GM12878 (cell line): Measurements from ENCODE around the gene SPINDOC. TPM values are rescaled to one million over a fixed set of nuclear protein-coding genes. Genes with fewer than 3 reads are reported as not detected.
A peak's percentile ranks its signal among the peaks of the same experiment; 100 is the strongest.

ENCODE experiments used
- ATAC-seq: fragments of 200-7000 bp; cut with Tn5 transposase; 3 replicates; pipeline ENCODE4 v1.9.1; 2020; ENCODE audit warnings: mild to moderate bottlenecking, moderate library complexity
- BruUV-seq: library from RNA; stranded (reverse); fragments of 400-500 nt; replicated peaks from 2 replicates; lab custom pipeline; 2021; lab: Mats Ljungman, UMichigan
- CTCF ChIA-PET: fragments of 300-600 bp; sonication (Branson Sonifier 250); formaldehyde crosslinking; extraction: SDS; loops from one replicate; lab custom pipeline; 2021; ENCODE audit warnings: inconsistent platforms; lab: Yijun Ruan, JAX
- POLR2A ChIA-PET: fragments of 350-600 bp; formaldehyde crosslinking; extraction: SDS; loops from one replicate; lab custom pipeline; 2021; ENCODE audit warnings: inconsistent platforms; lab: Charles Lee
- RAD21 ChIA-PET: fragments of 300-600 bp; sonication (Branson Sonifier 250); formaldehyde crosslinking; loops from one replicate; lab custom pipeline; 2023; ENCODE audit warnings: antibody characterized with exemption; ENCODE audit not compliant: unreplicated experiment; lab: Charles Lee
- SMC1A ChIA-PET: fragments of 300-600 bp; sonication (Branson Sonifier 250); formaldehyde crosslinking; loops from one replicate; lab custom pipeline; 2023; ENCODE audit not compliant: unreplicated experiment, uncharacterized antibody; lab: Charles Lee
- DNase-seq: peaks from one replicate; pipeline ENCODE4 v3.0.0-alpha.2; 2011; ENCODE audit warnings: low read depth, low spot score
- FAIRE-seq: peaks from 3 replicates; lab custom pipeline; 2011; peaks lifted over from hg19 to GRCh38; lab: Jason Lieb, UNC
- H2AFZ ChIP-seq: 2 replicates; pipeline ENCODE4 v1.6.0; 2011; ENCODE audit warnings: low read depth, low read length, control low read depth; ENCODE audit not compliant: control insufficient read depth
- H3K27ac ChIP-seq: 2 replicates; pipeline ENCODE4 v1.5.1; 2011; ENCODE audit warnings: control low read depth; ENCODE audit not compliant: control insufficient read depth, insufficient read depth
- H3K27me3 ChIP-seq, 2 experiments: replicated peaks in 1 of 2; 2 replicates each; pipeline versions ENCODE4 v1.6.0 to v1.6.1; 2011; ENCODE audit warnings: low read length in 1 of 2; ENCODE audit not compliant: control insufficient read depth in 2 of 2, insufficient read depth in 2 of 2
- H3K36me3 ChIP-seq, 2 experiments: 2 replicates each; pipeline ENCODE4 v1.5.1; 2011; ENCODE audit warnings: low read length in 1 of 2; ENCODE audit not compliant: control insufficient read depth in 2 of 2, insufficient read depth in 2 of 2
- H3K4me1 ChIP-seq: 2 replicates; pipeline ENCODE4 v1.6.1; 2011; ENCODE audit warnings: mild to moderate bottlenecking, low read length, moderate library complexity, mixed read lengths; ENCODE audit not compliant: control insufficient read depth, insufficient read depth
- H3K4me2 ChIP-seq: 2 replicates; pipeline ENCODE4 v1.6.0; 2011; ENCODE audit warnings: control low read depth; ENCODE audit not compliant: control insufficient read depth, insufficient read depth
- H3K4me3 ChIP-seq: fragments of 200-600 bp; sonication (generic); 2 replicates; pipeline ENCODE4 v1.5.1; 2016
- H3K79me2 ChIP-seq: 2 replicates; pipeline ENCODE4 v1.6.0; 2011; ENCODE audit warnings: low read length; ENCODE audit not compliant: control insufficient read depth, insufficient read depth
- H3K9ac ChIP-seq: 2 replicates; pipeline ENCODE4 v1.8.0; 2011; ENCODE audit warnings: low read length, control low read depth, mixed read lengths; ENCODE audit not compliant: control insufficient read depth, insufficient read depth
- H3K9me3 ChIP-seq: replicated peaks from 3 replicates; pipeline ENCODE4 v1.5.1; 2011; ENCODE audit warnings: mild to moderate bottlenecking, low read length; ENCODE audit not compliant: control insufficient read depth, insufficient read depth
- H4K20me1 ChIP-seq: 2 replicates; pipeline ENCODE4 v1.6.0; 2011; ENCODE audit not compliant: control insufficient read depth, insufficient read depth
- BACH1 ChIP-seq: fragments of 450-650 bp; IDR thresholded peaks from 2 replicates; pipeline ENCODE4 v1.6.1; 2017; ENCODE audit warnings: mild to moderate bottlenecking, borderline replicate concordance
- CREM ChIP-seq: IDR thresholded peaks from 2 replicates; pipeline ENCODE4 v1.6.1; 2014; ENCODE audit warnings: antibody characterized with exemption, low read depth
- ESRRA ChIP-seq: IDR thresholded peaks from 2 replicates; pipeline ENCODE4 v1.6.1; 2012; ENCODE audit warnings: mild to moderate bottlenecking, low read length, improper control_type of control experiment
- HDAC6 ChIP-seq: fragments of 200-600 bp; sonication (generic); IDR thresholded peaks from one replicate; pipeline ENCODE4 v1.8.0; 2017; ENCODE audit warnings: antibody characterized with exemption; ENCODE audit not compliant: unreplicated experiment
- HDGF ChIP-seq: fragments of 450-650 bp; IDR thresholded peaks from 2 replicates; pipeline ENCODE4 v1.6.1; 2016; ENCODE audit warnings: antibody characterized with exemption
- KLF5 ChIP-seq: fragments of 450-650 bp; IDR thresholded peaks from 2 replicates; pipeline ENCODE4 v1.6.1; 2014; ENCODE audit warnings: mild to moderate bottlenecking; ENCODE audit not compliant: partially characterized antibody
- LARP7 ChIP-seq: fragments of 450-650 bp; IDR thresholded peaks from 2 replicates; pipeline ENCODE4 v1.6.1; 2017; ENCODE audit warnings: mild to moderate bottlenecking
- MXI1 ChIP-seq: fragments of 150-350 bp; IDR thresholded peaks from 2 replicates; pipeline ENCODE4 v1.6.1; 2011; ENCODE audit warnings: low read depth, mild to moderate bottlenecking, inconsistent platforms, low read length, improper control_type of control experiment
- NR2C1 ChIP-seq: fragments of 450-650 bp; IDR thresholded peaks from 2 replicates; pipeline ENCODE4 v1.6.1; 2017; ENCODE audit warnings: antibody characterized with exemption, mild to moderate bottlenecking, moderate library complexity
- POLR2A ChIP-seq: IDR thresholded peaks from 2 replicates; pipeline ENCODE4 v1.6.1; 2011; ENCODE audit warnings: low read depth, mild to moderate bottlenecking, low read length
- RAD21 ChIP-seq: IDR thresholded peaks from 2 replicates; pipeline ENCODE4 v1.6.1; 2011; ENCODE audit warnings: mild to moderate bottlenecking, low read depth, low read length, moderate library complexity; ENCODE audit not compliant: insufficient read depth
- RAD51 ChIP-seq: fragments of 450-650 bp; IDR thresholded peaks from 2 replicates; pipeline ENCODE4 v1.6.1; 2016; ENCODE audit warnings: moderate library complexity, mild to moderate bottlenecking, inconsistent platforms
- RBBP5 ChIP-seq: fragments of 200-600 bp; sonication (generic); conservative IDR thresholded peaks from 2 replicates; pipeline ENCODE4 v1.6.1; 2016
- RELA ChIP-seq: fragments of 450-650 bp; IDR thresholded peaks from 2 replicates; pipeline ENCODE4 v1.8.0; 2014; ENCODE audit warnings: borderline replicate concordance; ENCODE audit not compliant: partially characterized antibody
- SIN3A ChIP-seq: IDR thresholded peaks from 2 replicates; pipeline ENCODE4 v1.6.1; 2012; ENCODE audit warnings: low read depth, low read length, improper control_type of control experiment
- TAF1 ChIP-seq: IDR thresholded peaks from 2 replicates; pipeline ENCODE4 v1.6.1; 2011; ENCODE audit warnings: mild to moderate bottlenecking, low read depth, low read length, borderline replicate concordance
- USF1 ChIP-seq: IDR thresholded peaks from 2 replicates; pipeline ENCODE4 v1.6.1; 2011; ENCODE audit warnings: borderline replicate concordance, low read depth, mild to moderate bottlenecking, moderate library complexity, mixed read lengths, low read length; ENCODE audit not compliant: insufficient read depth; ENCODE audit errors: extremely low read length
- YBX1 ChIP-seq: fragments of 450-650 bp; IDR thresholded peaks from 2 replicates; pipeline ENCODE4 v1.6.1; 2016; ENCODE audit warnings: antibody characterized with exemption
- ZBTB11 ChIP-seq: fragments of 450-650 bp; formaldehyde crosslinking; IDR thresholded peaks from 2 replicates; pipeline ENCODE4 v1.5.0; 2022; ENCODE audit warnings: mild to moderate bottlenecking, missing genetic modification characterization
- ZZZ3 ChIP-seq: IDR thresholded peaks from 2 replicates; pipeline ENCODE4 v1.6.1; 2011; ENCODE audit warnings: low read depth; ENCODE audit not compliant: control insufficient read depth, insufficient read length
- WGBS: methylation state at CpG from one replicate; pipeline ENCODE4 v1.1.6; 2016; ENCODE audit warnings: low lambda C conversion rate; ENCODE audit not compliant: insufficient replicate concordance, insufficient coverage; ENCODE audit errors: missing lambda C conversion rate; 5-methylcytosine and 5-hydroxymethylcytosine counted together
- in situ Hi-C: fragments of 300-500 bp; cut with MboI; formaldehyde crosslinking; loops from 9 replicates; pipeline ENCODE4 v1.14.3; 2018; ENCODE audit warnings: mixed read lengths
- intact Hi-C: fragments of 100-400 bp; cut with micrococcal nuclease; formaldehyde crosslinking; loops from one replicate; pipeline ENCODE4 v1.14.2; 2022; ENCODE audit not compliant: unreplicated experiment
- polyA plus RNA-seq, 11 experiments: library from polyadenylated mRNA; depleted of rRNA in 4 of 11; unstranded in 6 of 11; stranded (reverse) in 5 of 11; fragments of >200 nt; fragmentation: Nextera tagmentation in 4 of 11; fragmentation: Illumina TruSeq in 1 of 11; extraction: Ambion mirVana in 4 of 11; extraction: Trizol in 1 of 11; gene quantifications; 1 replicate in 1 of 11; 2 replicates in 10 of 11; pipeline versions ENCODE4 v1.2.1 to v1.2.3, GENCODE V29; 2011 to 2016; ENCODE audit warnings: inconsistent platforms in 2 of 11, missing spikeins in 2 of 11, low read depth in 1 of 11
- total RNA-seq, 4 experiments: library from RNA; depleted of rRNA in 3 of 4; stranded (reverse); fragments of >200 nt in 3 of 4; fragmentation: Illumina TruSeq in 1 of 4; extraction: Trizol in 1 of 4; gene quantifications; 2 replicates each; pipeline versions ENCODE4 v1.2.1 to v1.2.3, GENCODE V29; 2013 to 2021

SPINDOC gene
- total and polyA plus RNA-seq, 10 of the 15 experiments (the other 5 are each of a cell fraction or from before 2014, with no cell fraction given) = 0.88 to 38.2 (median 16.9) TPM

- ChIA-PET RAD21 (interaction anchor here (1.6 to 2.6 kb wide), 5 partner anchors 10 to 29 kb away, joined by 4 to 11 read pairs (median 8); no protein-coding TSS in a partner anchor), POLR2A (interaction anchor here (0.5 to 1.1 kb wide), 9 partner anchors 8 to 205 kb away, joined by 3 to 5 read pairs (median 4); partner anchors contain the start of gene MARK2), CTCF (interaction anchor here (0.8 to 3.7 kb wide), 4 partner anchors 10 to 29 kb away, joined by 3 to 33 read pairs (median 8); partner anchors contain the start of gene MARK2), SMC1A (interaction anchor here (0.7 to 13.9 kb wide), 10 partner anchors 10 to 557 kb away, joined by 3 to 153 read pairs (median 4); partner anchors contain the start of gene MARK2)
- Histone ChIP-seq H3K4me3 (peak overlapping the region; percentile 12; the same call in 1 of the 2 replicates), H3K9ac (no peak overlapping the region), H3K27me3 (no peaks in the 10 kb centered on the region), H3K27ac (peak overlapping the region; percentile 26; the same call in 1 of the 2 replicates), H3K79me2 (peaks cover 47% of the 10 kb centered on the region), H3K4me1 (peaks cover 46% of the 10 kb centered on the region), H4K20me1 (peaks cover 9% of the 10 kb centered on the region; the same call in 1 of the 2 replicates), H3K9me3 (no peaks in the 10 kb centered on the region), H2AFZ (no peak overlapping the region), H3K4me2 (peak overlapping the region; percentile 70), H3K36me3 (peaks cover 5 to 12% of the 10 kb centered on the region in 2 experiments)
- intact Hi-C loops (no loop called here), in situ Hi-C loops (no loop called here)
- WGBS = 1% methylated on average over 4 of the region's 4 CpGs
- peak; percentile 93 for ATAC-seq
- FAIRE-seq = peak; percentile 88
- BruUV-seq = no TSS peak
- peak; percentile 86 for DNase-seq
- no peak for TF ChIP-seq RBBP5
- no peak; the same call in 1 of the 2 replicates for TF ChIP-seq CREM
- peak; percentile 17; the same call in 1 of the 2 replicates for TF ChIP-seq MXI1
- no peak; the same call in 1 of the 2 replicates for TF ChIP-seq BACH1
- peak; percentile 13; the same call in 1 of the 2 replicates for TF ChIP-seq RAD21
- TF ChIP-seq YBX1 = no peak
- no peak for TF ChIP-seq RELA
- no peak for TF ChIP-seq HDGF
- TF ChIP-seq SIN3A = no peak
- no peak for TF ChIP-seq NR2C1
- no peak for TF ChIP-seq KLF5
- peak; percentile 29; the same call in 1 of the 2 replicates for TF ChIP-seq RAD51
- no peak for TF ChIP-seq POLR2A
- no peak for TF ChIP-seq TAF1
- TF ChIP-seq ESRRA = no peak
- TF ChIP-seq ZBTB11 (CRISPR knock-in tag) = no peak
- no peak for TF ChIP-seq HDAC6
- TF ChIP-seq USF1 = no peak
- no peak for TF ChIP-seq LARP7
- TF ChIP-seq ZZZ3 = no peak
These were observed 53.0 kb downstream of the SPINDOC start for GRCh38 chr11:63866211-63866610.
